ENCODE measurements around the gene KCNMA1. TPM values are rescaled to one million over a fixed set of nuclear protein-coding genes. Genes with fewer than 3 reads are reported as not detected.

KCNMA1 gene
- polyA plus RNA-seq, 1 of the 3 experiments (the other 2 are of a cell fraction), result 107 TPM

GRCh38 chr10:77385315-77385714, 252.3 kb downstream of the KCNMA1 start:
- ChIA-PET POLR2A (no interaction called here), CTCF (interaction anchor here (0.5 to 0.9 kb wide), 2 partner anchors 15 to 542 kb away, joined by 3 read pairs; no protein-coding TSS in a partner anchor)
- Histone ChIP-seq H3K36me3 (replicated peaks in 1 of 2; ENCODE audit: control insufficient read depth in 1 of 2, insufficient read depth in 2 of 2, low read length in 1 of 2) (peaks cover 0 to 7% of the 10 kb centered on the region in 2 experiments), H3K9me2 (no peaks in the 10 kb centered on the region), H3K27me3 (ENCODE audit: insufficient read depth) (no peaks in the 10 kb centered on the region), H3F3A (replicated peaks; ENCODE audit: insufficient read depth) (peaks cover 18% of the 10 kb centered on the region), H3K4me3 (ENCODE audit: low read depth in 2 of 2, low read length in 1 of 2) (no peak overlapping the region), H3K4me1 (ENCODE audit: control insufficient read depth in 1 of 2, insufficient read depth in 2 of 2, low read depth in 1 of 2, low read length in 1 of 2) (peaks cover 21 to 22% of the 10 kb centered on the region in 2 experiments), H3K4me2 (no peak overlapping the region), H4K20me1 (ENCODE audit: insufficient read depth) (no peaks in the 10 kb centered on the region), H3K79me2 (ENCODE audit: insufficient read depth) (peaks cover 7% of the 10 kb centered on the region; the same call in 1 of the 2 replicates), H3K27ac (ENCODE audit: low read depth in 2 of 2, low read length in 1 of 2) (no peak overlapping the region), H2AFZ (ENCODE audit: low read depth) (no peak overlapping the region), H3K9ac (no peak overlapping the region), H3K9me3 (no peaks in the 10 kb centered on the region)
- 82% methylated on average over 2 of the region's 2 CpGs for WGBS (ENCODE audit: low lambda C conversion rate)
- no peak for DNase-seq
- TF ChIP-seq POLR2AphosphoS5 (IDR thresholded peaks at IDR 0.05; ENCODE audit: low read depth, low read length), result no peak
- no peak for TF ChIP-seq USF1 (IDR thresholded peaks at IDR 0.05; ENCODE audit: borderline replicate concordance, low read depth)
- TF ChIP-seq TAF1 (IDR thresholded peaks at IDR 0.05; ENCODE audit: borderline replicate concordance, low read depth, low read length), result no peak
- no peak for TF ChIP-seq ELF1 (IDR thresholded peaks at IDR 0.05)

GRCh38 chr10:77383861-77384553, 253.6 kb downstream of the KCNMA1 start:
- Histone ChIP-seq H2AFZ (ENCODE audit: low read depth) (no peak overlapping the region), H3K9ac (no peak overlapping the region), H3K4me3 (ENCODE audit: low read depth in 2 of 2, low read length in 1 of 2) (no peak overlapping the region), H3K9me3 (no peaks in the 10 kb centered on the region), H3K79me2 (ENCODE audit: insufficient read depth) (no peaks in the 10 kb centered on the region; the same call in 1 of the 2 replicates), H3K27me3 (ENCODE audit: insufficient read depth) (no peaks in the 10 kb centered on the region), H3K36me3 (replicated peaks in 1 of 2; ENCODE audit: control insufficient read depth in 1 of 2, insufficient read depth in 2 of 2, low read length in 1 of 2) (peaks cover 0 to 7% of the 10 kb centered on the region in 2 experiments), H3K4me2 (no peak overlapping the region), H3F3A (replicated peaks; ENCODE audit: insufficient read depth) (peaks cover 18% of the 10 kb centered on the region), H3K4me1 (ENCODE audit: control insufficient read depth in 1 of 2, insufficient read depth in 2 of 2, low read depth in 1 of 2, low read length in 1 of 2) (peaks cover 9 to 17% of the 10 kb centered on the region in 2 experiments), H3K9me2 (no peaks in the 10 kb centered on the region), H3K27ac (ENCODE audit: low read depth in 2 of 2, low read length in 1 of 2) (no peak overlapping the region), H4K20me1 (ENCODE audit: insufficient read depth) (no peaks in the 10 kb centered on the region)
- ChIA-PET CTCF (interaction anchor here (0.9 to 1.7 kb wide), 6 partner anchors 9 to 257 kb away, joined by 3 to 8 read pairs (median 4); no protein-coding TSS in a partner anchor), POLR2A (no interaction called here)
- 93% methylated on average over 14 of the region's 14 CpGs for WGBS (ENCODE audit: low lambda C conversion rate)
- TF ChIP-seq YY1 (IDR thresholded peaks at IDR 0.05; ENCODE audit: low read depth) (no peak), USF1 (IDR thresholded peaks at IDR 0.05; ENCODE audit: borderline replicate concordance, low read depth) (no peak), TCF12 (IDR thresholded peaks at IDR 0.05) (no peak), NRF1 (IDR thresholded peaks at IDR 0.05; ENCODE audit: low read depth, low read length) (no peak), EZH2phosphoT487 (IDR thresholded peaks at IDR 0.05; ENCODE audit: borderline replicate concordance, low read depth) (no peak), FOSL2 (IDR thresholded peaks at IDR 0.05; ENCODE audit: borderline replicate concordance, low read depth) (no peak), TEAD4 (IDR thresholded peaks at IDR 0.05; ENCODE audit: borderline replicate concordance, insufficient read depth) (no peak), SIN3A (IDR thresholded peaks at IDR 0.05; ENCODE audit: borderline replicate concordance, low read depth, low read length) (no peak), TAF1 (IDR thresholded peaks at IDR 0.05; ENCODE audit: borderline replicate concordance, low read depth, low read length) (no peak), RAD21 (IDR thresholded peaks at IDR 0.05; ENCODE audit: low read length) (no peak)
- DNase-seq, result no peak

All from SK-N-SH (cell line).